Amniotic epithelial cell (primary cell): ENCODE measurements around the gene LST1.

ENCODE experiments used
- DNase-seq: peaks from one replicate; pipeline ENCODE4 v3.0.0-alpha.2; 2010; ENCODE audit warnings: low read depth

LST1 gene

GRCh38 chr6:31586008-31586407 is at the start of gene LST1:
Gene LST1 (plus strand): TSS chr6:31586277. CDS start chr6:31587300, 1,023 bp downstream.
- no peak for DNase-seq

GRCh38 chr6:31538805-31539400 is 47.2 kb upstream of the LST1 start:
- DNase-seq: no peak

GRCh38 chr6:31540640-31541039 is 45.4 kb upstream of the LST1 start:
- no peak for DNase-seq

GRCh38 chr6:31541059-31541657 is 44.9 kb upstream of the LST1 start:
- DNase-seq: peak; percentile 67

GRCh38 chr6:31541658-31542521 is 44.2 kb upstream of the LST1 start, which contains the start of gene DDX39B:
Gene DDX39B (minus strand): TSS chr6:31542003. CDS start chr6:31540532, 1,471 bp downstream.
- peak; percentile 97 for DNase-seq

GRCh38 chr6:31543639-31544038 is 42.4 kb upstream of the LST1 start:
- DNase-seq: no peak

- no peak for DNase-seq
Observed at GRCh38 chr6:31544676-31545075, 41.4 kb upstream of the LST1 start.

- DNase-seq: no peak
Observed at GRCh38 chr6:31545291-31545690, 40.8 kb upstream of the LST1 start.

- DNase-seq: peak; percentile 91
Observed at GRCh38 chr6:31546339-31546957, 39.6 kb upstream of the LST1 start, which contains the start of gene ATP6V1G2. Gene ATP6V1G2 (minus strand): TSS chr6:31546608. CDS start chr6:31546559, 49 bp downstream.

GRCh38 chr6:31546958-31547726 is 38.9 kb upstream of the LST1 start, which contains the start of gene NFKBIL1:
Gene NFKBIL1 (plus strand): TSS chr6:31547608. CDS start chr6:31547695, 87 bp downstream.
- DNase-seq: peak; percentile 98

- no peak for DNase-seq
Observed at GRCh38 chr6:31547727-31548543, 38.1 kb upstream of the LST1 start.

GRCh38 chr6:31548544-31548873 is 37.6 kb upstream of the LST1 start:
- no peak for DNase-seq

- peak; percentile 61 for DNase-seq
Observed at GRCh38 chr6:31551371-31551770, 34.7 kb upstream of the LST1 start.

- no peak for DNase-seq
Observed at GRCh38 chr6:31556307-31556706, 29.8 kb upstream of the LST1 start.

- DNase-seq: no peak
Observed at GRCh38 chr6:31557443-31558317, 28.4 kb upstream of the LST1 start.

- no peak for DNase-seq
Observed at GRCh38 chr6:31558318-31558625, 27.8 kb upstream of the LST1 start.

- peak; percentile 63 for DNase-seq
Observed at GRCh38 chr6:31558631-31559500, 27.2 kb upstream of the LST1 start.

- no peak for DNase-seq
Observed at GRCh38 chr6:31559606-31559957, 26.5 kb upstream of the LST1 start.
